Activated B cell treated with CpG ODN at 0.5 μM for 24 hours (primary cell): Measurements from ENCODE around the gene GNL1. TPM values are rescaled to one million over a fixed set of nuclear protein-coding genes. Genes with fewer than 3 reads are reported as not detected.
A peak's percentile ranks its signal among the peaks of the same experiment; 100 is the strongest.

Source experiments
- ATAC-seq: fragments of 200-7000 bp; cut with Tn5 transposase; one replicate; pipeline ENCODE4 v1.10.0; 2021; ENCODE audit warnings: low read depth, mild to moderate bottlenecking, moderate library complexity
- CTCF ChIA-PET: fragments of 350-600 bp; sonication (Branson Sonifier 250); formaldehyde crosslinking; loops from one replicate; lab custom pipeline; 2021; ENCODE audit warnings: antibody characterized with exemption; lab: Charles Lee
- POLR2A ChIA-PET: fragments of 350-600 bp; sonication (Branson Sonifier 250); formaldehyde crosslinking; loops from one replicate; lab custom pipeline; 2021; ENCODE audit warnings: antibody characterized with exemption; lab: Charles Lee
- DNase-seq: peaks from one replicate; pipeline ENCODE4 v3.0.0; 2022
- H3K27ac Mint-ChIP-seq: one replicate; pipeline ENCODE4 v1.8.0; 2020; ENCODE audit warnings: mixed read lengths
- H3K27me3 Mint-ChIP-seq: one replicate; pipeline ENCODE4 v1.8.0; 2021; ENCODE audit warnings: mixed read lengths
- H3K36me3 Mint-ChIP-seq: one replicate; pipeline ENCODE4 v1.8.0; 2021; ENCODE audit warnings: low read depth, mixed read lengths
- H3K4me1 Mint-ChIP-seq: one replicate; pipeline ENCODE4 v1.8.0; 2021; ENCODE audit warnings: mixed read lengths
- H3K4me3 Mint-ChIP-seq: one replicate; pipeline ENCODE4 v1.8.0; 2020; ENCODE audit warnings: mild to moderate bottlenecking, mixed read lengths
- H3K9me3 Mint-ChIP-seq: one replicate; pipeline ENCODE4 v1.8.0; 2020; ENCODE audit warnings: mixed read lengths
- intact Hi-C: fragments of 100-400 bp; cut with micrococcal nuclease; formaldehyde crosslinking; loops from one replicate; pipeline ENCODE4 v1.15.1; 2024
- total RNA-seq: library from RNA; stranded (reverse); gene quantifications from 2 replicates; pipeline ENCODE4 v1.2.3, GENCODE V29; 2022
- TF ChIP-seq, protein P1 (sequence below): fragments of 200-600 bp; IDR thresholded peaks from one replicate; pipeline ENCODE4 v1.8.0; 2022; ENCODE audit warnings: antibody characterized with exemption, mild to moderate bottlenecking

GNL1 gene
- total RNA-seq, 1 donor from 2014 or later: 67.4 TPM

DNA sequence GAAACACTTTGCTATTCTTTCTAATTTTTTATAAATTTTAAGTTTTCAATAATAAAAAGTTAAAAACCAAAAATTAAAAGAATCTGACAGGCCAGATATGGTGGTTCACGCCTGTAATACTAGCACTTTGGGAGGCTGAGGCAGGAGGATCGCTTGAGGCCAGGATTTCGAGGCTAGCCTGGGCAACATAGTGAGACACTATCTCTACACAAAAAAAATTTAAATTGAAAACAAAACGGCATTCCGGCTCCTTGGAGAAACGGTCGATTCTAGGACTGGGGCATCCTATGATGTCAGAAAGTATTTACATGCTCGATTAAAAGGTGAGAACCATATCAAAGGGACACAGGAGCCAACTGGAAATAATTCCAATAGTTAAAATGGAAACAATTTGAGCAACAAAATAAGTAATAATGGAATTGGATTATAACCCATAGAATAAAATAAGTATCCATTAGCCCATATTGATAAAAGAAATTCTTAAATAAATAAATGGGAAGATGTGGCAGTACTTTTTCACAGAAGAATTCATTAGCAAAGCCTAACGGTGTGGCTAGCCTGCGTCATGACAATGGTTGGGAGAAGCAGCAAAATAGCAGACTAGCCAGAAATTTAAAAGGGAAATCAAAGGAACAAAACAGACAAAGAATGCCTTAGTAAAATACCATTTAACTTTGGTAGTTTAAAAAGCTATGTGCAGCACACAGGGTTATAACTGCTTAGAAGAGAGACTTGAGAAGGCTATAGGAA is 45.7 kb downstream of the GNL1 start:
- POLR2A ChIA-PET: interaction anchor here (0.6 to 16.0 kb wide), 13 partner anchors 8 to 1141 kb away, joined by 3 to 460 read pairs (median 6); partner anchors contain the start of genes BAG6, HLA-E, MRPS18B and PPP1R10

DNA sequence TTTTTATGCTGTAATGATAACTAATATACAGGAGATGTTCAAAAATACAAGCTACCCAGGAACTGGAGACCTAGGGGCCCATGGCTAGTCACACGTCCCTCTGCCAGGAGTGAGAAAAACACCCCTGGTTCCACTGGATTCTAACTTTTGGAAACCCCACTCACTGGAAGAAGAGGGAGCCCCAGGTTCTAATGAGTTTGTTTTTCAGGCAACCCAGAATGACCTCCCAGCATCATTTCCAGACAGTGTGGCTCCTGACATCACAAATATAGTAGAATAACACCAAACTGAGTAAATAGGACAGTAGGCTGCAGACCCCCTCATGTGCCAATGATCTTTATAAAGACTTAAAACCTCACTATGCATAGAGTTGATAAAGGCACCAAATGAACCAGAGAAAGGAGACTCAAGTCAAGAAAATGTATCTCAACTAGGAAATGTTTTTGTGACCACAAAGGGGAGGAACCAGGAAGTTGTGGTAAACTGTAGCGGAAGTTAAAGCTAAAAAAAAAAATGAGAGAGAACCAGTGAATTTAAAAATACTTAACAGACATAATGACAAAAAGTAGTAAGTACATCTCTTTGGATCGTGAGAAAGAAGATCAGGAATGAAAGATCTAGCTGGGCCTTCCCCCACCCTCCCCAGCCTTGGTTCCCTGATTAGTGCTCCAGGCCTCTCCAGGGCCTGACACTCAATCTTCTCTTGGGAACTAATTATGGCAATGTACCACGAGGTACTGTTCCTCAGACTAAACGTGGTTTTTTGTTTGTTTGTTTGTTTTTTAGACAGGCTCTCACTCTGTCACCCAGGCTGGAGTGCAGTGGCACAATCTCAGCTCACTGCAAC is 47.2 kb downstream of the GNL1 start:
- H3K27me3 Mint-ChIP-seq: no peaks in the 10 kb centered on the region
- no peaks in the 10 kb centered on the region for H3K9me3 Mint-ChIP-seq
- peak overlapping the region; percentile 75 for H3K4me3 Mint-ChIP-seq
- CTCF ChIA-PET: interaction anchor here (0.8 to 3.9 kb wide), 7 partner anchors 9 to 36 kb away, joined by 3 to 22 read pairs (median 8); no protein-coding TSS in a partner anchor
- TF ChIP-seq, protein P1, sequence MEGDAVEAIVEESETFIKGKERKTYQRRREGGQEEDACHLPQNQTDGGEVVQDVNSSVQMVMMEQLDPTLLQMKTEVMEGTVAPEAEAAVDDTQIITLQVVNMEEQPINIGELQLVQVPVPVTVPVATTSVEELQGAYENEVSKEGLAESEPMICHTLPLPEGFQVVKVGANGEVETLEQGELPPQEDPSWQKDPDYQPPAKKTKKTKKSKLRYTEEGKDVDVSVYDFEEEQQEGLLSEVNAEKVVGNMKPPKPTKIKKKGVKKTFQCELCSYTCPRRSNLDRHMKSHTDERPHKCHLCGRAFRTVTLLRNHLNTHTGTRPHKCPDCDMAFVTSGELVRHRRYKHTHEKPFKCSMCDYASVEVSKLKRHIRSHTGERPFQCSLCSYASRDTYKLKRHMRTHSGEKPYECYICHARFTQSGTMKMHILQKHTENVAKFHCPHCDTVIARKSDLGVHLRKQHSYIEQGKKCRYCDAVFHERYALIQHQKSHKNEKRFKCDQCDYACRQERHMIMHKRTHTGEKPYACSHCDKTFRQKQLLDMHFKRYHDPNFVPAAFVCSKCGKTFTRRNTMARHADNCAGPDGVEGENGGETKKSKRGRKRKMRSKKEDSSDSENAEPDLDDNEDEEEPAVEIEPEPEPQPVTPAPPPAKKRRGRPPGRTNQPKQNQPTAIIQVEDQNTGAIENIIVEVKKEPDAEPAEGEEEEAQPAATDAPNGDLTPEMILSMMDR: no peak
- POLR2A ChIA-PET: interaction anchor here (0.5 to 16.0 kb wide), 17 partner anchors 7 to 843 kb away, joined by 3 to 460 read pairs (median 7); partner anchors contain the start of genes HLA-E, MRPS18B, PPP1R10 and PRR3
- ATAC-seq (peak; percentile 55), DNase-seq (no peak)
- peaks cover 2% of the 10 kb centered on the region for H3K36me3 Mint-ChIP-seq
- H3K27ac Mint-ChIP-seq: peak overlapping the region; percentile 90
- peaks cover 73% of the 10 kb centered on the region for H3K4me1 Mint-ChIP-seq
- intact Hi-C loops: loop anchor here (1.0 kb wide), 5 partner anchors 7 to 20 kb away; no protein-coding TSS in a partner anchor

More for the DNA sequence above, 45.7 kb downstream of the GNL1 start:
- no peak overlapping the region for H3K4me3 Mint-ChIP-seq
- DNase-seq (no peak), ATAC-seq (no peak)
- TF ChIP-seq, protein P1: no peak
- peaks cover 2% of the 10 kb centered on the region for H3K36me3 Mint-ChIP-seq
- CTCF ChIA-PET: interaction anchor here (1.2 to 3.9 kb wide), 7 partner anchors 14 to 35 kb away, joined by 5 to 22 read pairs (median 9); no protein-coding TSS in a partner anchor
- peaks cover 84% of the 10 kb centered on the region for H3K4me1 Mint-ChIP-seq
- peak overlapping the region; percentile 75 for H3K27ac Mint-ChIP-seq
- no peaks in the 10 kb centered on the region for H3K27me3 Mint-ChIP-seq
- H3K9me3 Mint-ChIP-seq: no peaks in the 10 kb centered on the region
- intact Hi-C loops: no loop called here

DNA sequence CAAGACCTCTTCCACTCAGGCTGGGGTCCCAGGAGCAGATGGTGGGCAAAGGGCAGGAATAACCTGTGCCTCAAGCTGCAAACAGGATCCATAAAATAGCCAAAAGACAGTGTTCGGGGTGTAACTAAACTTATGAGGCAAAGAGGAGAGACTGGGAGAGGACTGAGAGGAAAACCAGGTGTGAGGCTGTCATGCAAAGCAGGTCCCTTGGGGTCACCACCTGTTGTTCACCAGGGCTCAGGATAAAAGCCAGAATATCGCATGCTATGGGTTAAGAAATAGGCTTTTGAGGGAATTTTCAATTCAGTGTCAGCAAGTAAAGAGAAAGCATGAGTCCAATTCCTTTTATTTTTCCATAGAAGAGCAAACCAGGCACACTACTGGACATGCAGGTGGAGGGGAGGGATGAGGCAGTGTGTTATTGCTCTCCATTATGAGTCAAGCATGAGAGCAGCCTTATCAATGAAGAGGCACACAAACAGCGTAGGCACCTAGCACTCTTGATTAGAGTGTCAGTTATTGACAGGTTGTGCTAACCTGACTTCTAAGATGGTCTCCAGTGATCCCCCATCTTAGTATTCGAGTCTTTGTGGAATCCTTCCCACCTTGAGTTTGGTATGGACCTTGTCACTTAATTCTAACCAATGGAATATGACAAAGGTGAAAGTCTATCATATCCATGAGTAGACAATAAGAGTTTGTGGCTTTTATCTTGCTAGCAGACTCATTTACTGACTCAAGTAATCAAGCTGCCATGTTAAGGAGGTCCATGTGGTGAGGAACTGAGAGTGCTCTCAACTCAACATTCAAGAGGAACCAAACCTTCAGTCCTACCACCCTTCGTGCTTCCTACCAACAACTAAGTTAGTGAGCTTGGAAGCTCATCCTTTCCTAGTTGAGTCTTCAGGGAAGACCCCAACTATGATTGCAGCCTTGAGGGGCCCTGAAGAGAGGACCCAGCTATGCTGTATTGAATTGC is 48.2 kb downstream of the GNL1 start:
- ATAC-seq (peak; percentile 71), DNase-seq (no peak)
- TF ChIP-seq, protein P1: no peak
- Mint-ChIP-seq H3K9me3 (no peaks in the 10 kb centered on the region), H3K27ac (peak overlapping the region; percentile 90), H3K27me3 (no peaks in the 10 kb centered on the region), H3K4me3 (peak overlapping the region; percentile 75), H3K36me3 (peaks cover 2% of the 10 kb centered on the region), H3K4me1 (peaks cover 67% of the 10 kb centered on the region)
- POLR2A ChIA-PET: interaction anchor here (0.7 to 16.0 kb wide), 11 partner anchors 8 to 294 kb away, joined by 3 to 460 read pairs (median 12); partner anchors contain the start of genes HLA-E and PRR3
- intact Hi-C loops: loop anchor here (1.0 kb wide), 4 partner anchors 8 to 18 kb away; no protein-coding TSS in a partner anchor
- CTCF ChIA-PET: interaction anchor here (0.8 to 3.9 kb wide), 7 partner anchors 8 to 37 kb away, joined by 3 to 22 read pairs (median 8); no protein-coding TSS in a partner anchor
